Measurements from ENCODE around the gene BCL2L13.

Gene BCL2L13

DNA sequence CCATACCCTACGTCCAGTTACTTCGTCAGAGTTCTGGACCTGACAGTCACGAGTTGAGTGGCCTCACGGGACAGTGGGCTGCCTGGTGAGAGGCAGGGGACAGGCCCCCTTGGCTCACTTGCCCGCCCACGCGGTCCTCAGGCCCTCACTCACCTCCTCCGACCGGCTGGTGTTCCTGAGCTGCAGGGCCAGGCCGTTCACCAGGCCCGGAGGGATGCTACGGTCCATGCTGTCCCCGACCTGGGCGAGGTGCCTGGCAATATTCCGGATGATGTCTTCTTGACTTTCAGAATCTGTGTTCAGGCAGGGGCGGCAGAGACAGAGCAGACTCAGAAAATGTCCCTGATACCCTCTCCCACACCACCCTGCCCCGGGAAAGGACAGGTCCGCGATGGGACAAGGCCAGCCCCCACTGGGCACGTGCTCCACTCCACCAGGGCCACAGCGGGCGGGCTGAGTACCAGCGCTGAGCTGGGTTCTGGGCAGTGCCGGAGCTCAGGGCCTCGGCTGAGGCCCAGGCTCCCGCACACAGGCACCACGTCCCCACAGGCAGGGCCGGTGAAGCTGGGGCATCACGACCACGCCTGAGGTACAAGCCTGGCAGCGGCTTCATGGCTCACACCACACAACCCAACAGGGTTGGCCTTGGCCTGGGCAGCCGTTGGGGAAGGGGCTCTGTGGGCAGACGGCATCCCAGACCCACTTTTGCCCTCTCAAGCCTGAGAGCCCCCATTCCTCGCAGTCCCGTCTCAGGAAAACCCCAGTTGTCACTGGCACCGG lies 100.8 kb downstream of the BCL2L13 start:
- no peak for TF ChIP-seq EZH2 (optimal IDR thresholded peaks at IDR 0.05; ENCODE audit: low read depth, low read length)
- no peak for TF ChIP-seq EZH2phosphoT487 (IDR thresholded peaks at IDR 0.05; ENCODE audit: low read length)
- TF ChIP-seq, protein P1, sequence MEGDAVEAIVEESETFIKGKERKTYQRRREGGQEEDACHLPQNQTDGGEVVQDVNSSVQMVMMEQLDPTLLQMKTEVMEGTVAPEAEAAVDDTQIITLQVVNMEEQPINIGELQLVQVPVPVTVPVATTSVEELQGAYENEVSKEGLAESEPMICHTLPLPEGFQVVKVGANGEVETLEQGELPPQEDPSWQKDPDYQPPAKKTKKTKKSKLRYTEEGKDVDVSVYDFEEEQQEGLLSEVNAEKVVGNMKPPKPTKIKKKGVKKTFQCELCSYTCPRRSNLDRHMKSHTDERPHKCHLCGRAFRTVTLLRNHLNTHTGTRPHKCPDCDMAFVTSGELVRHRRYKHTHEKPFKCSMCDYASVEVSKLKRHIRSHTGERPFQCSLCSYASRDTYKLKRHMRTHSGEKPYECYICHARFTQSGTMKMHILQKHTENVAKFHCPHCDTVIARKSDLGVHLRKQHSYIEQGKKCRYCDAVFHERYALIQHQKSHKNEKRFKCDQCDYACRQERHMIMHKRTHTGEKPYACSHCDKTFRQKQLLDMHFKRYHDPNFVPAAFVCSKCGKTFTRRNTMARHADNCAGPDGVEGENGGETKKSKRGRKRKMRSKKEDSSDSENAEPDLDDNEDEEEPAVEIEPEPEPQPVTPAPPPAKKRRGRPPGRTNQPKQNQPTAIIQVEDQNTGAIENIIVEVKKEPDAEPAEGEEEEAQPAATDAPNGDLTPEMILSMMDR (IDR thresholded peaks at IDR 0.05; ENCODE audit: low read length), result no peak
- H3K4me2 ChIP-seq (ENCODE audit: low read depth, low read length), result no peak overlapping the region
- H2AFZ ChIP-seq (ENCODE audit: low read length), result no peak overlapping the region
- H3K36me3 ChIP-seq (replicated peaks; ENCODE audit: insufficient read depth, low read length), result no peaks in the 10 kb centered on the region; the same call in 1 of the 2 replicates
- H3K27ac ChIP-seq (ENCODE audit: low read length), result no peak overlapping the region
- peaks cover 5% of the 10 kb centered on the region; the same call in 1 of the 2 replicates for H4K20me1 ChIP-seq (ENCODE audit: insufficient read depth, low read length)
- H3K79me2 ChIP-seq (ENCODE audit: low read length), result no peaks in the 10 kb centered on the region
- DNase-seq, result no peak
- H3K9me3 ChIP-seq (replicated peaks; ENCODE audit: insufficient read depth, low read length), result no peaks in the 10 kb centered on the region
- no peaks in the 10 kb centered on the region for H3F3A ChIP-seq (ENCODE audit: insufficient read depth, low read length)
- H3K27me3 ChIP-seq (replicated peaks; ENCODE audit: insufficient read depth, low read length), result no peaks in the 10 kb centered on the region
- H3K9ac ChIP-seq (ENCODE audit: low read length), result no peak overlapping the region
- H3K9me2 ChIP-seq (replicated peaks; ENCODE audit: insufficient read depth, low read length), result no peaks in the 10 kb centered on the region
- H3K4me1 ChIP-seq (ENCODE audit: low read length), result 0 out of 2 replicates have a peak, but pooled peaks cover 3% of the 10 kb centered on the region
- no peak overlapping the region for H3K4me3 ChIP-seq (ENCODE audit: low read length)

DNA sequence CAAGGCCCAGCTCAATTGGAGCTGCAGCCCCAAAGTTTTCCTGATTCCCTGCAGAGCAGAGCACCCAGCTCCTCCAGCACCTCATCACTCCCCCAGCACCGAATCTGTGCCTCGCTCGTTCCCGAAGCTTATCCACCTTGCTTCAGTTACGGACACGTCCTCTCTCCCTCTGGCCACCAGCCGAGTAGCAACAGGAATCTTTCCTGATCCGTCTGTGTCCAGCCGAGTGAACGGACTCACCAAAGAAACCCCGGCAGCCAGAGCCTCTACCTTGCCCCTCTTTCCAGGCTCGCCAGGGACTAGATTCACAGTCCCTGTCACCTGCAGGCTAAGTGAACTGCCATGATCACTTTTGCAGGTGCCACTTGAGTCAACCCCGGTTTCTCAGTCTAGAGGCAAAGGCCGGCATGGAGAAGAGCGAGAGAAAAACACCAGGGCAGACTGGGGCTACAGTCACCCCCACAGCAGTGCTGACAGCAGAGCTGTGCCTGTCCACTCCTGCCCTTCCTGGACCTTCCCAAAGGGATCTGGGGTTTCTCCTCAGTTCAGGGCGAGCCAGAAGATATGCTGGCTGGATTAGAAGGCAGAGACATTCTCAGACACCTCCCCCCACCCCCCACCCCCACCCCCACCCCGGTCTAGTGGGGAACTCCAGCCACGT lies 103.4 kb downstream of the BCL2L13 start:
- TF ChIP-seq, protein P1 (IDR thresholded peaks at IDR 0.05; ENCODE audit: low read length), result no peak
- TF ChIP-seq EZH2 (optimal IDR thresholded peaks at IDR 0.05; ENCODE audit: low read depth, low read length) (no peak), EZH2phosphoT487 (IDR thresholded peaks at IDR 0.05; ENCODE audit: low read length) (no peak)
- H3K9me3 ChIP-seq (replicated peaks; ENCODE audit: insufficient read depth, low read length), result no peaks in the 10 kb centered on the region
- H3K9ac ChIP-seq (ENCODE audit: low read length), result no peak overlapping the region
- H3K79me2 ChIP-seq (ENCODE audit: low read length), result no peaks in the 10 kb centered on the region; the same call in 1 of the 2 replicates
- no peaks in the 10 kb centered on the region for H3K36me3 ChIP-seq (replicated peaks; ENCODE audit: insufficient read depth, low read length)
- no peaks in the 10 kb centered on the region for H3K9me2 ChIP-seq (replicated peaks; ENCODE audit: insufficient read depth, low read length)
- H3K4me2 ChIP-seq (ENCODE audit: low read depth, low read length), result no peak overlapping the region
- no peak overlapping the region for H2AFZ ChIP-seq (ENCODE audit: low read length)
- H4K20me1 ChIP-seq (ENCODE audit: insufficient read depth, low read length), result peaks cover 5% of the 10 kb centered on the region; the same call in 1 of the 2 replicates
- H3K27ac ChIP-seq (ENCODE audit: low read length), result no peak overlapping the region
- H3F3A ChIP-seq (ENCODE audit: insufficient read depth, low read length), result no peaks in the 10 kb centered on the region
- H3K4me1 ChIP-seq (ENCODE audit: low read length), result 0 out of 2 replicates have a peak, but pooled peaks cover 3% of the 10 kb centered on the region
- H3K4me3 ChIP-seq (ENCODE audit: low read length), result no peak overlapping the region
- DNase-seq, result no peak
- no peaks in the 10 kb centered on the region for H3K27me3 ChIP-seq (replicated peaks; ENCODE audit: insufficient read depth, low read length)

DNA sequence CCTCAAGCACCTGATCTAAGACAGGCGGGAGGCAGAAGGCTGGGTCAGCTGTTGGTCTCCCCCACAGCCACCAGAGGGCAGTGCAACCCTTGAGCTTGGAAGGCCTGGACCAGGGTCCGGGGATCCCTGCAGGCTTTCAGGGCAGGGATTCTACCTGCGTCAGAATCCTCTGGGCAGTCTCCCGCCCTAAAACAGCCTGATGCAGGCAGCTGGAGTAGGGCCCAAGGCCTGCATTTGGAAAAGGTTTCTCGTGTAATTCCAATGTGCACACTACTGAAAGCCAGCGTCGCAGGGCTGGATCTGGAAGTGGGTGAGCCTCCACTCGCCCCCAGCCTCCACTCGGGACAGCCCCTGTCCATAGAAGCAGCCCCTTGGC lies 104.0 kb downstream of the BCL2L13 start:
- H3F3A ChIP-seq (ENCODE audit: insufficient read depth, low read length), result no peaks in the 10 kb centered on the region
- no peak overlapping the region for H3K4me3 ChIP-seq (ENCODE audit: low read length)
- no peak overlapping the region for H2AFZ ChIP-seq (ENCODE audit: low read length)
- no peaks in the 10 kb centered on the region for H3K27me3 ChIP-seq (replicated peaks; ENCODE audit: insufficient read depth, low read length)
- no peaks in the 10 kb centered on the region; the same call in 1 of the 2 replicates for H3K79me2 ChIP-seq (ENCODE audit: low read length)
- peaks cover 5% of the 10 kb centered on the region; the same call in 1 of the 2 replicates for H4K20me1 ChIP-seq (ENCODE audit: insufficient read depth, low read length)
- no peaks in the 10 kb centered on the region for H3K9me3 ChIP-seq (replicated peaks; ENCODE audit: insufficient read depth, low read length)
- H3K4me2 ChIP-seq (ENCODE audit: low read depth, low read length), result no peak overlapping the region
- H3K9ac ChIP-seq (ENCODE audit: low read length), result no peak overlapping the region
- no peak overlapping the region for H3K27ac ChIP-seq (ENCODE audit: low read length)
- TF ChIP-seq, protein P1 (IDR thresholded peaks at IDR 0.05; ENCODE audit: low read length), result peak; percentile 73
- no peak for TF ChIP-seq EZH2phosphoT487 (IDR thresholded peaks at IDR 0.05; ENCODE audit: low read length)
- TF ChIP-seq EZH2 (optimal IDR thresholded peaks at IDR 0.05; ENCODE audit: low read depth, low read length), result no peak
- DNase-seq, result peak; percentile 67
- 0 out of 2 replicates have a peak, but pooled peaks cover 3% of the 10 kb centered on the region for H3K4me1 ChIP-seq (ENCODE audit: low read length)
- no peaks in the 10 kb centered on the region for H3K9me2 ChIP-seq (replicated peaks; ENCODE audit: insufficient read depth, low read length)
- no peaks in the 10 kb centered on the region for H3K36me3 ChIP-seq (replicated peaks; ENCODE audit: insufficient read depth, low read length)

Data from MM.1S (cell line).